GM12878 (cell line): ENCODE measurements around the gene TNK1. TPM values are rescaled to one million over a fixed set of nuclear protein-coding genes. Genes with fewer than 3 reads are reported as not detected.
A peak's percentile ranks its signal among the peaks of the same experiment; 100 is the strongest.

ENCODE experiments used
- ATAC-seq: fragments of 200-7000 bp; cut with Tn5 transposase; 3 replicates; pipeline ENCODE4 v1.9.1; 2020; ENCODE audit warnings: mild to moderate bottlenecking, moderate library complexity
- BruUV-seq: library from RNA; stranded (reverse); fragments of 400-500 nt; replicated peaks from 2 replicates; lab custom pipeline; 2021; lab: Mats Ljungman, UMichigan
- CTCF ChIA-PET: fragments of 300-600 bp; sonication (Branson Sonifier 250); formaldehyde crosslinking; extraction: SDS; loops from one replicate; lab custom pipeline; 2021; ENCODE audit warnings: inconsistent platforms; lab: Yijun Ruan, JAX
- POLR2A ChIA-PET: fragments of 350-600 bp; formaldehyde crosslinking; extraction: SDS; loops from one replicate; lab custom pipeline; 2021; ENCODE audit warnings: inconsistent platforms; lab: Charles Lee
- RAD21 ChIA-PET: fragments of 300-600 bp; sonication (Branson Sonifier 250); formaldehyde crosslinking; loops from one replicate; lab custom pipeline; 2023; ENCODE audit warnings: antibody characterized with exemption; ENCODE audit not compliant: unreplicated experiment; lab: Charles Lee
- SMC1A ChIA-PET: fragments of 300-600 bp; sonication (Branson Sonifier 250); formaldehyde crosslinking; loops from one replicate; lab custom pipeline; 2023; ENCODE audit not compliant: unreplicated experiment, uncharacterized antibody; lab: Charles Lee
- DNase-seq: peaks from one replicate; pipeline ENCODE4 v3.0.0-alpha.2; 2011; ENCODE audit warnings: low read depth, low spot score
- FAIRE-seq: peaks from 3 replicates; lab custom pipeline; 2011; peaks lifted over from hg19 to GRCh38; lab: Jason Lieb, UNC
- H2AFZ ChIP-seq: 2 replicates; pipeline ENCODE4 v1.6.0; 2011; ENCODE audit warnings: low read depth, low read length, control low read depth; ENCODE audit not compliant: control insufficient read depth
- H3K27ac ChIP-seq: 2 replicates; pipeline ENCODE4 v1.5.1; 2011; ENCODE audit warnings: control low read depth; ENCODE audit not compliant: control insufficient read depth, insufficient read depth
- H3K27me3 ChIP-seq, 2 experiments: replicated peaks in 1 of 2; 2 replicates each; pipeline versions ENCODE4 v1.6.0 to v1.6.1; 2011; ENCODE audit warnings: low read length in 1 of 2; ENCODE audit not compliant: control insufficient read depth in 2 of 2, insufficient read depth in 2 of 2
- H3K36me3 ChIP-seq, 2 experiments: 2 replicates each; pipeline ENCODE4 v1.5.1; 2011; ENCODE audit warnings: low read length in 1 of 2; ENCODE audit not compliant: control insufficient read depth in 2 of 2, insufficient read depth in 2 of 2
- H3K4me1 ChIP-seq: 2 replicates; pipeline ENCODE4 v1.6.1; 2011; ENCODE audit warnings: mild to moderate bottlenecking, low read length, moderate library complexity, mixed read lengths; ENCODE audit not compliant: control insufficient read depth, insufficient read depth
- H3K4me2 ChIP-seq: 2 replicates; pipeline ENCODE4 v1.6.0; 2011; ENCODE audit warnings: control low read depth; ENCODE audit not compliant: control insufficient read depth, insufficient read depth
- H3K4me3 ChIP-seq: fragments of 200-600 bp; sonication (generic); 2 replicates; pipeline ENCODE4 v1.5.1; 2016
- H3K79me2 ChIP-seq: 2 replicates; pipeline ENCODE4 v1.6.0; 2011; ENCODE audit warnings: low read length; ENCODE audit not compliant: control insufficient read depth, insufficient read depth
- H3K9ac ChIP-seq: 2 replicates; pipeline ENCODE4 v1.8.0; 2011; ENCODE audit warnings: low read length, control low read depth, mixed read lengths; ENCODE audit not compliant: control insufficient read depth, insufficient read depth
- H3K9me3 ChIP-seq: replicated peaks from 3 replicates; pipeline ENCODE4 v1.5.1; 2011; ENCODE audit warnings: mild to moderate bottlenecking, low read length; ENCODE audit not compliant: control insufficient read depth, insufficient read depth
- H4K20me1 ChIP-seq: 2 replicates; pipeline ENCODE4 v1.6.0; 2011; ENCODE audit not compliant: control insufficient read depth, insufficient read depth
- BHLHE40 ChIP-seq, 2 experiments: fragments of 450-650 bp in 1 of 2; IDR thresholded peaks; 2 replicates each; pipeline ENCODE4 v1.6.1; 2011 to 2017; ENCODE audit warnings: low read depth in 2 of 2, borderline replicate concordance in 1 of 2, improper control_type of control experiment in 1 of 2, low read length in 1 of 2, mild to moderate bottlenecking in 1 of 2
- BRCA1 ChIP-seq: IDR thresholded peaks from 2 replicates; pipeline ENCODE4 v1.6.1; 2011; ENCODE audit warnings: low read depth, low read length, improper control_type of control experiment
- CBX3 ChIP-seq: fragments of 200-600 bp; sonication (generic); IDR thresholded peaks from 2 replicates; pipeline ENCODE4 v1.6.1; 2016; ENCODE audit warnings: low read depth, borderline replicate concordance
- CHD1 ChIP-seq: IDR thresholded peaks from 2 replicates; pipeline ENCODE4 v1.6.1; 2012; ENCODE audit warnings: low read depth, low read length, improper control_type of control experiment
- CTCF ChIP-seq, 3 experiments: IDR thresholded peaks in 2 of 3; conservative IDR thresholded peaks in 1 of 3; 2 replicates each; pipeline ENCODE4 v1.5.1; 2011; ENCODE audit warnings: low read depth in 3 of 3, low read length in 3 of 3, mild to moderate bottlenecking in 3 of 3, control low read depth in 2 of 3, moderate library complexity in 2 of 3, inconsistent platforms in 1 of 3, mixed read lengths in 1 of 3; ENCODE audit not compliant: control insufficient read depth in 2 of 3, insufficient read depth in 1 of 3; ENCODE audit errors: extremely low read depth in 1 of 3
- ELK1 ChIP-seq: IDR thresholded peaks from 2 replicates; pipeline ENCODE4 v1.6.1; 2012; ENCODE audit warnings: low read depth, low read length, improper control_type of control experiment
- GATAD2B ChIP-seq: fragments of 450-650 bp; conservative IDR thresholded peaks from 2 replicates; pipeline ENCODE4 v1.6.1; 2017; ENCODE audit warnings: low read depth, mild to moderate bottlenecking, moderate library complexity
- NRF1 ChIP-seq: conservative IDR thresholded peaks from 2 replicates; pipeline ENCODE4 v1.6.1; 2011; ENCODE audit warnings: mild to moderate bottlenecking, low read depth, low read length, improper control_type of control experiment
- POLR2AphosphoS2 ChIP-seq: IDR thresholded peaks from 2 replicates; pipeline ENCODE4 v1.6.1; 2011; ENCODE audit warnings: low read depth, mild to moderate bottlenecking, low read length, improper control_type of control experiment, moderate library complexity
- RFX5 ChIP-seq: IDR thresholded peaks from 2 replicates; pipeline ENCODE4 v1.6.1; 2011; ENCODE audit warnings: low read depth, low read length, improper control_type of control experiment
- TCF3 ChIP-seq: IDR thresholded peaks from 2 replicates; pipeline ENCODE4 v1.6.1; 2012; ENCODE audit warnings: low read depth, mild to moderate bottlenecking, low read length, borderline replicate concordance; ENCODE audit not compliant: insufficient read depth
- USF1 ChIP-seq: IDR thresholded peaks from 2 replicates; pipeline ENCODE4 v1.6.1; 2011; ENCODE audit warnings: borderline replicate concordance, low read depth, mild to moderate bottlenecking, moderate library complexity, mixed read lengths, low read length; ENCODE audit not compliant: insufficient read depth; ENCODE audit errors: extremely low read length
- ZNF274 ChIP-seq: IDR thresholded peaks from one replicate; pipeline ENCODE4 v1.8.0; 2011; ENCODE audit not compliant: insufficient read length, insufficient read depth
- WGBS: methylation state at CpG from one replicate; pipeline ENCODE4 v1.1.6; 2016; ENCODE audit warnings: low lambda C conversion rate; ENCODE audit not compliant: insufficient replicate concordance, insufficient coverage; ENCODE audit errors: missing lambda C conversion rate; 5-methylcytosine and 5-hydroxymethylcytosine counted together
- in situ Hi-C: fragments of 300-500 bp; cut with MboI; formaldehyde crosslinking; loops from 9 replicates; pipeline ENCODE4 v1.14.3; 2018; ENCODE audit warnings: mixed read lengths
- intact Hi-C: fragments of 100-400 bp; cut with micrococcal nuclease; formaldehyde crosslinking; loops from one replicate; pipeline ENCODE4 v1.14.2; 2022; ENCODE audit not compliant: unreplicated experiment
- polyA plus RNA-seq, 11 experiments: library from polyadenylated mRNA; depleted of rRNA in 4 of 11; unstranded in 6 of 11; stranded (reverse) in 5 of 11; fragments of >200 nt; fragmentation: Nextera tagmentation in 4 of 11; fragmentation: Illumina TruSeq in 1 of 11; extraction: Ambion mirVana in 4 of 11; extraction: Trizol in 1 of 11; gene quantifications; 1 replicate in 1 of 11; 2 replicates in 10 of 11; pipeline versions ENCODE4 v1.2.1 to v1.2.3, GENCODE V29; 2011 to 2016; ENCODE audit warnings: inconsistent platforms in 2 of 11, missing spikeins in 2 of 11, low read depth in 1 of 11
- total RNA-seq, 4 experiments: library from RNA; depleted of rRNA in 3 of 4; stranded (reverse); fragments of >200 nt in 3 of 4; fragmentation: Illumina TruSeq in 1 of 4; extraction: Trizol in 1 of 4; gene quantifications; 2 replicates each; pipeline versions ENCODE4 v1.2.1 to v1.2.3, GENCODE V29; 2013 to 2021

TNK1 gene
- total and polyA plus RNA-seq, 10 of the 15 experiments (the other 5 are each of a cell fraction or from before 2014, with no cell fraction given): 0.06 to 2.5 (median 0.70) TPM

GRCh38 chr17:7410634-7411426, 29.9 kb downstream of the TNK1 start:
- ATAC-seq: no peak
- ChIA-PET SMC1A (no interaction called here), CTCF (no interaction called here), RAD21 (no interaction called here)
- no peak overlapping the region for H3K27ac ChIP-seq
- FAIRE-seq: no peak
- DNase-seq: no peak
- 53% methylated on average over 25 of the region's 25 CpGs for WGBS
- no peaks in the 10 kb centered on the region for H3K36me3 ChIP-seq
- intact Hi-C loops: no loop called here
- no peak overlapping the region for H3K9ac ChIP-seq
- no peaks in the 10 kb centered on the region for H3K9me3 ChIP-seq
- peaks cover 0 to 2% of the 10 kb centered on the region in 2 experiments; a peak in 3 of 4 replicates for H3K27me3 ChIP-seq
- no peaks in the 10 kb centered on the region for H4K20me1 ChIP-seq
- no peaks in the 10 kb centered on the region for H3K4me1 ChIP-seq
- no peak overlapping the region for H3K4me2 ChIP-seq
- no peak overlapping the region for H2AFZ ChIP-seq
- H3K79me2 ChIP-seq: no peaks in the 10 kb centered on the region
- TF ChIP-seq NRF1 (no peak), BHLHE40 (IDR thresholded peaks at IDR 0.05; ENCODE audit: borderline replicate concordance in 1 of 2, low read depth in 2 of 2, low read length in 1 of 2) (peak in 1 of 2 experiments; percentile 65; a peak in 2 of 4 replicates)
- TF ChIP-seq, all 136 proteins: peak for 1
- H3K4me3 ChIP-seq: no peak overlapping the region
- POLR2A ChIA-PET: no interaction called here
- no TSS peak for BruUV-seq
- in situ Hi-C loops: no loop called here

- ChIA-PET POLR2A (no interaction called here), RAD21 (no interaction called here), SMC1A (no interaction called here), CTCF (no interaction called here)
- no peaks in the 10 kb centered on the region for H3K79me2 ChIP-seq
- no peaks in the 10 kb centered on the region for H4K20me1 ChIP-seq
- WGBS: 51% methylated on average over 6 of the region's 8 CpGs
- no peaks in the 10 kb centered on the region; a peak in 2 of 4 replicates for H3K27me3 ChIP-seq
- no peak for FAIRE-seq
- H3K4me1 ChIP-seq: no peaks in the 10 kb centered on the region
- no peak overlapping the region for H3K4me3 ChIP-seq
- H2AFZ ChIP-seq: no peak overlapping the region
- no peak for DNase-seq
- no peak overlapping the region for H3K4me2 ChIP-seq
- no peak overlapping the region for H3K27ac ChIP-seq
- no peak for ATAC-seq
- H3K9ac ChIP-seq: no peak overlapping the region
- no peaks in the 10 kb centered on the region for H3K36me3 ChIP-seq
- H3K9me3 ChIP-seq: no peaks in the 10 kb centered on the region
- BruUV-seq: no TSS peak
- in situ Hi-C loops (no loop called here), intact Hi-C loops (no loop called here)
- TF ChIP-seq RFX5 (no peak), ZNF274 (no peak), CHD1 (no peak), USF1 (no peak), CBX3 (no peak), CTCF (IDR thresholded peaks at IDR 0.05 in 2 of 3, conservative IDR thresholded peaks at IDR 0.05 in 1 of 3; ENCODE audit: control insufficient read depth in 2 of 3, extremely low read depth in 1 of 3, insufficient read depth in 1 of 3, low read depth in 3 of 3, low read length in 3 of 3) (no peak), ELK1 (no peak), TCF3 (no peak), BRCA1 (no peak), GATAD2B (no peak), POLR2AphosphoS2 (no peak)
These were observed 30.5 kb downstream of the TNK1 start for GRCh38 chr17:7411427-7411750.
